UCSD-AML1 (cell line): ENCODE data around the gene TMSB10.

ENCODE experiments used
- DNase-seq: peaks from one replicate; lab custom pipeline; 2025; ENCODE audit not compliant: unreplicated experiment; lab: John Stamatoyannopoulos, UW

The TMSB10 gene

DNA sequence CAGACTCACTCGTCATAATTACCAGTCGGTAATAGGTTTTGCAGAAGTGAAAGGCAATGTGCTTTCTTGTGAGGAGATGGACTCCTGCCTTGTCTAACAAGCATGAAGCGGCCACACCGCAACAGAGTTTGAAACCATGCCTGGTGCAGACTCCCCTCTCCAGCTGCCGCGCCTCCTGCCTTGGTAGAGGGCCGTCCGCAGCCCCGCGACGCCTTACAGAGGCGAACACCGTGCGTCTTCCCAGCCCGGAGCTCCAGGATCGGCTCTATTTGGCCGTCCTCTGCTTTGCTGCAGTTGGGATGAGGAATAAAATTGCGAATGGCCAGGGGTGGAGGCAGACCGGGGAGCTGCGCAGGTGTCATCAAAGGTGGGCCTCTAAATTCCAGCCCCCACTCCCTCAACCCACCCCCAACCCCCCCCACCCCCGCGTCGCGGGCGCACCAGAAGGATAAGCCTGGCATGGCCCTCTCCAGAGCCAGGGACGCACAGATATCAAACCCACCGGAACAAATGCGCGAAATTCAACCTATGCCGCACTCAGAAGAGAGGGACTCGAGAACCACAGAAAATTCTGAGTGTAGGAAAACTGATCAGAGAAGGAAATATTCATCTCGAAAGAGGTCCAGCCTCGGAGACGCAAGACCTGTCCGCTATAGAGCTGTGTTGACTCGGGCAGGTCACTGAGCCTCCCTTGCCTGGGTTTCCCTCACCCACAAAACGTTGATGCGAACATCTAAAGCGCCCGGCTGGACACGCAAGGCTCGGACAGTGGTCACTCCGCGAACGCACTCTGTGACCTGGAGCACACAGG, 25.7 kb upstream of the TMSB10 start:
- no peak for DNase-seq

DNA sequence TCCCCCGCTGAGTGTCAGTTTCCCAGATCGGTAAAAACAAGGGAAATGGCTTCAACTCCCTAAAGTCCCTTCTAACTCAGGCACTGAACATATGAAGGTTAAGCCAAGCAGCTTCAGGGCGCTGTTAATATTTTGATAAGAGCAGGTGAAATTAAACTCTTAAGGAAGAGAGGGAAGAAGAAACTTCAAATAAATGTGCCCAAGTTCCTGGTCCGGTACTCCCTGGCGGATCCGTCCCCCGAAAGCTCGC, 25.1 kb upstream of the TMSB10 start:
- DNase-seq: no peak

DNA sequence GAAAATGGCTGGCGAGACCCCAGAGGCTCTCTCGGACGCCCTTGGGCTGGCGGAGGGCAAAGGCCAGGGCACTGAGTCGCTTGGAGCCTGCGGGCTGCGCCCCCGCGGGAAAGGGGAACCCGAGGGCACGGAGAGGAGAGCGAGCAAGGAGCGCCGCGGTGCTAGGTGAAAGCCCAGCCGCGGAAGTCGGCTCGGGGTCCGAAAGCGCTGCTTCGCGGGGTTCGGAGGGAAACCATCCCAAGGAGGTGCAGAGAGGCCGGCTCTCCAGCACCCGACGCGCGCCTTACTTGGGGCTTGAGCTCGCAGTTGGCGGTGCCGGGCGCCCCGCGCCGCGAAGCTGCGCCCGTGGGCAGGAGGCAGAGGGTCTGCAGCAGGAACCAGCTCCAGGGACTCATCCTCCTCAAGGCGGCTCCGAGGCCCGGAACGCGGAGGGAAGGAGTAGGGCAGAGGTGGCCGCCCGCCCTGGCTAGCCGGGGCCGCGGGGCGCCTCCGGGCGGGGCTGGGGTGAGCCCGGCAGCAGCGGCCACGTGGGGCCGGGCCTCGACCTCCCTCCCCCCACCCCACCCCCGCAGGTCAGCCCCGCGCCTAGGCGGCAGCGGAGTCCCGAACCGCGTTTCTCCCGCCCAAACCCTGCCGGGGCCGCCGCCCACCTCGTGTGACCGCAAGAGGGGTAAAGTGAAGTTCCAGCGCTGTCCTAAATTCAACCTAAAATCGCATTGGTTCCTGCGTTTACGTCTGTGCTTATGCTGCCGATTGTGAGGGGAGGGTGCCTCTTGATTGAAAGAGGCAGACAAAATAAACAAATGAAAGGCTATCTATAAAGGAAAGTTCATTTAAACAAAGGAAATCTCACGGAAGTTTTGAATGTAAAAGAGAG, 24.6 kb upstream of the TMSB10 start, which contains the start of gene TRABD2A:
TRABD2A (minus strand) TSS at position 440 of the 877 bp plus-strand sequence; CDS start at position 395, 45 bp downstream.
- DNase-seq: no peak

DNA sequence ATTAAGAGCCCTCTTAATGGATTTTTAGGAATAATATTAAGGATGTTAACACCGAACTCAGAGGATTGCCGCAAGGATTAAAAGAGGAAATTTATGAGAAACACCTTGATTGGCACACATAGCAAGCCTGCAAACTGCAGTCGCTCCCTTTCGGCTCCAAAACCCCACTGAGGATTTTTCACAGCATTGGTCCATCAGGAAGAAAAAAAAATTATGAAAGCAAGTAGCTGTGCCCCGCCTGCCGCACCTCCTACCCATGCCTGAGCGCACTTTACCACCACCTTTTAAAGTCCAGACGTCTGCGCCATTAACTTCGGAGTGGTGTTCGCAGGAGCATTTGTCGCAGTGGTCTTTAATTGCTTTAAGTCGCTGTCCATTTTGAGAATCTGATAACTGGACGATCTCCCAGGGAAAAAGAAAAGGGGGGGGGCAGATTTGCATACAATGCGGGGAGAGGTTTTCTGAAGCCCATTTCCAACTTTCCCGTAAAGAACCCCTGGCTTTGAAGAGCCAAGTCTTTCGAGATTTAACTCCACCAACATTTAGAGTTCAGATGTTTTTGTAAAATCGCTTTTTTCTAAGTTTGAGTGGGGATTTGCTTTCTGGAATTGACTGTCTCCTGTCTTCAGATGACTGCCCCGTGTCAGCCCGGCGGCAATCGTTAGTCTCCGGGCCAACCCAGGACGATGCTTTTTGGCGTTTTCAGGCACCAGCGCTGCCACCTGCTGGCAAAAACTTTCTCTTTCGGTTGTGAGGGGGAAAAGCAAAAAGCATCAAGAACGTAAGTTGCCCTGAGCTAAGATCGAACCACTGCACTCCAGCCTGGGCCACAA, 23.7 kb upstream of the TMSB10 start:
- DNase-seq: peak; percentile 72

DNA sequence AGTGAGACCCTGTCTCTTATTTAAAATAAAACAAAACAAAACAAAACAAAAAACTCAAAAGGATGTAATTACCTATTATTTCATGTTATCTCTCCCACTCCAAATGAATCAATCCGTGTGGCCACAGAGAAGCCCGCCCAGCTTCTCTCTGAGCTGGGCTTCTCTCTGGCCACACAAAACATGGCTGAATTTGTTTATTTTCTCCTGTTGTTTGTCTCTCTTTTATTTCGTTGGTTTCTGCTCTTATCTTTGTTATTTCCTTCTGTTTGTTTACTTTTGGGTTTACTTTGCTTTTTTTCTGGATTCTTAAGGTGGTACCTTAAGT, 23.1 kb upstream of the TMSB10 start:
- no peak for DNase-seq

DNA sequence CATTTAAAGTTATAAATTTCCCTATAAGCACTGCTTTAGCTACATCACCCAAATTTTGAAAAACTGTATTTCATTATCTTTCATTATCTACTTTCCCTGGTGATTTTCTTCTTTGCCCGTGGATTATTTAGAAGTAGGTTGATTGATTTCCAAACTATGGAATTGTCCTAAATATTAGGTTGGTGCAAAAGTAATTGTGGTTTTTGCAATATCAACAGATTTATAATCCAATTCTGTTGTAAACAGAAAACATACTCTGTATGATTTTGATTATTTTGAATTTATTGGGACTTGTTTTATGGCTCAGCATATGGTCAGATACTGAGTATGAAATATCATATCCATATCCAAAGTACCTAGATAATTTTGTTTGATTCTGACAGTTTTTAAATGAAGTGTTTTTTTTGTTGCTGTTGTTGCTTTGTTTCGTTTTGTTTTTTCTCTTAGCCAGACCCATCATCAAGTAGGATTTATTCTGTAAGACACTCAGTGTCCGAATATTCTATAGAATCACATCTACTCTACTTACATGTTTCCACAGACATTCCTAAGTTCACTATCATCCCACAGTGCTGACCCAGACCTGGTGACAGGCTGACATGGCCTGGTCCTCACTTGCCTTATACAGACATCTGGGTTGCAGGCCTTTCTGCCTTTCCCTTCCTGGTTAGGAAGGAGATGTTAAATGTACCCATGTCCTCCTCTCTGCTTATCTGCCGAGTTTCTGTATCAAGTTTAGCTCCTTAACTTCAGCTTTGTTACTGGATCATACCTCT, 22.5 kb upstream of the TMSB10 start:
- DNase-seq: no peak

DNA sequence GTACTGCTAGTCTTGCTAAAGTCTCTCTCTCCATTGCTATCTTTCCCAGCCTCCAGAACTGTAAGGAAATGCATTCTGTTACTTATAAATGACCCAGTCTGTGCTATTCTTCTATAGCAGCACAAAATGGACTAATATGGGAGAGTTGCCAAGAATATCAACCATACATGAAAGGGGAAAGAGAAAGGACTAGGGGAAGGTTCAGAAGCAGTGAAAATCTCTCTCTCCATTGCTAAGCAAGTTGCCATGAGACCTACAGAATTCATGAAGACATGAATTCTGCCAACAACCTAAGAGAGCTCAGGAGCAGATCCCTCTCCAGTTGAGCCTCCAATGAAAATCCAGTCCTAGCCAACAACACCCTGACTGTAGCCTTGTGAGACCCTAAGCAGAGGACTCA, 21.0 kb upstream of the TMSB10 start:
- no peak for DNase-seq

DNA sequence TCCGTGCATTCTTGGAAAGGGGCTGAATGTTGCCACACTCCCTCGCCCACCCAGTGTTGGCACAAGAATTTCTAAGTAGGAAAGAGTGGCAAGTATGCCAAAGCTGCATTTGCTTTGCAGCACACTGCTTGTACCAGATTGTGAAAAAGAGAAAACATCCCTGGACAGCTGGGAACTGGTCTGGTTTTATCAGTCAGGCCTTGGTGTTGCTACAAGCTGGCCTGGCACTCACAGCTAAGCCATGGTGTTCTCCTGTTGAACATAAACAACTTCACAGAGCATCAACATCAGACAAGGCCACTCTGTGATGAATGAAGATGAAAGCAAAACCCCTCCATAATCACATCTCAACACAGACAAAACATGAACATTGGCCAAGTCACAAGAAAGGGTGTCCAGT, 20.3 kb upstream of the TMSB10 start:
- no peak for DNase-seq

DNA sequence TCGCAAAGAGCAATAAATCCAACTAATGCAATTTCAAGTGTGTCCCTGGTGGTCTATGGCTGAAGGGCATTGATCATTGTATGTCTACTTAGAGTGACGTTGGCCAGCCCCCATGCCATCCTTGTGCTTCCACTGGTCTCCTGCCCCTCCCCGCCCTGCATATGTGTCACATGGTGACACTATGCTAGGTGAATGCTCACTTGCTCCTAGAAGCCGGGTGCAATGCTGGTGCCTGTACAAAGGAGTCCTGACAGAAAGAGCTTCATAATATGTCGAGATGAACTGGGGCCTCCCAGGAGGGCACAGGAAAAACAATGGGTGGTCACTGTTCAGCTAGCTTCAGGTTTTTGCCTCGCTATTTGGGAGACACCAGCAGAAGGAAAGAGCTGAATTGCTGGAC, 18.7 kb upstream of the TMSB10 start:
- DNase-seq: no peak

DNA sequence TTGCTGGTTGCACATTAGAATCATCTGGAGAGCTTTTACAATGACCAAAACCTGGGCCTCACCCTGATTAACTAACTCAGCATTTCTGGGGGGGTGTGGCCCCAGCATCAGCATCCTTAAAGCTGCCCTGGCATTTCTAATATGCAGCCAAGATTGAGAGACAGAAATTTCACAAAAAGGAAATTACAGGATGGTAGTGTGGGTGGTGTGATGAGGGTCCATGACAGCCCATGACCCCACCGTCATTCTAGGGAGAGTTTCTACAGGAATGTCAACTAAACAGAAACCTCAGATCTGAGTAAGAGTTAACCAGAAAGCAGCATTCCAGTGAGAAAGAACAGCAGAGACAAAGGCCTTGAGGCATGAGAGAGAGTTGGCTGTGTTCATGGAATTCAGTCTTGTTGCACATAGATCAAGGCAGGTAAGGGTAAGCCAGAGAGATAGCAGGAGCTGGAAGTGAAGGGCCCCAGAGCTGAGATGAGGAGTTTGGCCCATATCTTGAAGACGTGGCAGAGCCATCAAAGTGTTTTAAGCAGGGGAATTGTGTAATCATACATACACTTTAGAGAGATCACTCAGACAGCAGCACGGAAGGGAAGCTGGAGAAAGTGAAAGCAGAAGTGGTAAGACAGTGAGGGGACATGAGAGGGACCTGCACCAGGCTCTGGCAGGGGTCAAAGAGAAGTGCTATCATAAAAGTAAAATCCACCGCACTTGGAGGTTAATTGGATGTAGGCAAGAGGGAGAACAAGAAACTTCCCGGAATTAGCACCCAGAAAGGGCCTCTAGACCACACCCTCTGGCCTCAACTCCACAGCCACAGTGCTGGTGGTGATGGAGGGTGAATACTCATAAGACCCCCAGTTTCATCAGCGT, 16.8 kb upstream of the TMSB10 start:
- DNase-seq: peak; percentile 50

DNA sequence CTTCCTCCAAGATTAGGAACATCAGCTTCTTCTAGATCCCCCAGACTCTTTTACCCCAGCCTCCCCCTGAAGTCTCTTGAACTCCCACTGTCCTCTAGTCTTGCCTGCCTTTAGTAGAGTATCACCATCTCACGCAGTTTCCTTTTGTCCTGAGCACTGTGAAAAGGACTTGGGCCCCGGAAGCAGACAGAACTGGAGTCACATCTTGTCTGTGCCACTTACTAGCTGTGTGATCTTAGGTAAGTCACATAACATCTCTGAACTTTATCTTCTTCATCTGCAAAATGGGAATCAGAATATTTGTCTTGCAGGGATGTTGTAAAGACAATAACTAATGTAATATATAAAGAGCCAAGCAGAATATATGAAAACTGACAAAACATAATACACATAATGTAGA, 16.1 kb upstream of the TMSB10 start:
- DNase-seq: no peak

DNA sequence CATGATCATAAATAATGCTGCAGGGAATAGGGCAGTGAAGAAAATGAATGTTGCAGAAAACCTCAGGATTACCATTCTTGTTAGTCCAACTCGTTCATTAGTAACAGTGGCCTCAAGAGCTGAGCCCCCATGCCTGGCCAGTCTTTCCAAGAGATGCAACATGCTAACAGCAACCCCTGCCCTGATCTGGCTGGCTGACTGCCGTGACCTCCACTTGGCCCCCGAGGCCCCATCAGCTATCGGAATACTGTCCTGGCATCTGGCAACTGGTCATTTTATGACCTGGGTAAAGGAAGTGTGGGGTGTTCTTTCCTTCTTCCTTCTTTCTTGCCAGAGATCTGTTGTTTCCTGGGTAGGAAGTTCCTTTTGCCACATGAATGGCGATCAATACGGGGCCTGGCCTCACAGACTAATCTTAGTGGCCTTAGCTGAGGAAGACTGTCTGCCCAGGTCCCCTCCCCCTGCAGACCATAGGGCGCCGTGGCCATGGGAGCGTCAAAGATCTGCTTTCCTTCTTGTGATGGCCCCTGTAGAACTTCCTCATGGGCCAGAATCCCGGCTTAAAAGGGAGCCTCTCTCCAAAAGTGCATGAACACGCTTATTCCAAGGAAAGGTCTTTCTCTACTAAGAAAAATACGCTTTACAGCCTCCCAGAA, 14.0 kb upstream of the TMSB10 start:
- DNase-seq: peak; percentile 47

DNA sequence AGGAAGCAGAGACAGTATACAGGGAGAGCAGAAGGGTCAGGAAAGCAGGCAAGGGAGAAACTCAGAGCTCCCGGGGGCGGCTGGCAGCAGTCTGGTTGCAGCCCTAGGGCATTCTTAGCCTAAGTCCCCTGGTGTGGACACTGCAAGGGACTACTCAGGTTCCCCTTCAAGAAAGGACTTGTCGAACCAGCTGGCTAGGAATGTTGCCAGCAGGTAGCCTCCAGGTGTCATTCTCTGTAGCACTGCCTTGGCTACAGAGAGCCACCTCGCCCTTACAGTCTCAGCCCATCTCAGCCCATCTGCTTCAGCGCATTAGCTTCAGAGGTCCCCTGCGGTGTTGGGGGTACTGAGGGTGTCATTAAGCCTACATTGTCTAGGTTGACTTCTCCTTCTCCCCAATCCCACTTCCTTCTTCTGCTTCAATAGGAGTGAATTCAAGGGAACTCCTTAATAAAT, 11.3 kb upstream of the TMSB10 start:
- no peak for DNase-seq

DNA sequence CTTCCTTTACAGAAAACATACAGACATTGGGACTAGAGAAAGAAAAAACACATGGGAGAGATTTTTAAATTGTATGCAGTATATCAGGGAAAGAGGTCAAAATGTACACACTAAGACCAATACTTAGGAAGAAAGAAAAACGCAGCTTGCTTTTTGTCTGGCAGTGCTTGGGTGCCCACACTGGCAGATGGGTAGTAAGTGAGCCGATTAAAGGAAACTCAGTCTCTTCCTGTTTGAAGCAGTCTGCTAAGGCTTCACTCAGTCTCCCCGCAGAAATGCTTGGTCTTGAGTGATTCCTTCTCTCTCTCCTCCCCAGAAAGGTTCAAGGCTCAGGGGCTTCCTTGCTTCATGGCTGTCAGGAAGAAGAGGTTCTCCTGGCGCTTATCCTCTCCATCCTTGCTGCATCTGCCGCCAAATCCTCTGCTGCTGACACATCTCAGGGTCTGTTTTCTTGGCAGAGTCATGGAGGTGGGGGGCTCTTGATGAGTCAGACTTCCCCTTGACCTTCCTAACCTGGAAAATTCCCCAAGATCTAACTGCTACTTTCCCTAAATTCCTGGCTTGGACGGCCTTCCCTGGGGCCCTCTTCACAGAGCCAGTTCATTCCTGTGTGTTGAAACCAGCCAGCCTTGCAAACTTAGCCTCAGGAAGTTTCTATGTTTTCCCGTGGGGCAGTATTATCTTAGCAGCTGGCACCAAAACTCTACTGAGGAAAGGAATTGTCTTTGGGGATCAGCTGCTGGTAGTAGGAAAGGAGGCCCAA, 10.5 kb upstream of the TMSB10 start:
- peak; percentile 31 for DNase-seq

DNA sequence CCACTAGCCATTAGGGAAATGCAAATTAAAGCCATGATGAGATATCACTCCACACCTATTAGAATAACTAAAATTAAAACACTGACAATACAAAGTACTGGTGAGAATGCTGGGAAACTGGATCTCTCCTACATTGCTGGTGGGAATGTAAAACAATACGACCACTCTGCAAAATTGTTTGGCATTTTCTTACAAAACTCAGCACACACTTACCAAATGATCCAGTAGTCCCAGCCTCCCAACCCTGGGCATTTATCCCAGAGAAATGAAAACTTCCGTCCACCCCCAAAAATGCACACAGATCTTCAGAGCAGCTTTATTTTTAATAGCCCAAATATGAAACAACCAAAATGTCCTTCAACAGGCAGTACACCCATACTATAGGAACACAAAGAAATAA, 8.9 kb upstream of the TMSB10 start:
- DNase-seq: no peak

DNA sequence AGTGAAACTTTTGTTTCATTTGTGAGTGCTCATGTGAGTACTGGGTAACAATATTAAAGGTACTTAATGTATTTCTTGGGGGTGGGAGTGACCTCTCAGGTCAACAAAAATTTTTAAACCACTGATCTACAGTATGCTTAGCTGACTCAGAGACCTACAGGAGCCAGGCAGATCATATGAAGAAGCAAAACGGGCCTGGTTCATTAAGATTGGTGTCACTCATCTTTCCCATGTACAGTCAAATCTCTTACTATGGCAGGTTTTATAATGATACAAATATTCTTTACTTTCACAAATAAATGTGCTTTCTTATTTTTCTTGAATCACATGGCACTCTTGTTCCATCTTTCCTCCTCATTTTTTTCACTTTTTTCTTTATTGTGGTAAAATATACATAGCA, 7.7 kb upstream of the TMSB10 start:
- no peak for DNase-seq

DNA sequence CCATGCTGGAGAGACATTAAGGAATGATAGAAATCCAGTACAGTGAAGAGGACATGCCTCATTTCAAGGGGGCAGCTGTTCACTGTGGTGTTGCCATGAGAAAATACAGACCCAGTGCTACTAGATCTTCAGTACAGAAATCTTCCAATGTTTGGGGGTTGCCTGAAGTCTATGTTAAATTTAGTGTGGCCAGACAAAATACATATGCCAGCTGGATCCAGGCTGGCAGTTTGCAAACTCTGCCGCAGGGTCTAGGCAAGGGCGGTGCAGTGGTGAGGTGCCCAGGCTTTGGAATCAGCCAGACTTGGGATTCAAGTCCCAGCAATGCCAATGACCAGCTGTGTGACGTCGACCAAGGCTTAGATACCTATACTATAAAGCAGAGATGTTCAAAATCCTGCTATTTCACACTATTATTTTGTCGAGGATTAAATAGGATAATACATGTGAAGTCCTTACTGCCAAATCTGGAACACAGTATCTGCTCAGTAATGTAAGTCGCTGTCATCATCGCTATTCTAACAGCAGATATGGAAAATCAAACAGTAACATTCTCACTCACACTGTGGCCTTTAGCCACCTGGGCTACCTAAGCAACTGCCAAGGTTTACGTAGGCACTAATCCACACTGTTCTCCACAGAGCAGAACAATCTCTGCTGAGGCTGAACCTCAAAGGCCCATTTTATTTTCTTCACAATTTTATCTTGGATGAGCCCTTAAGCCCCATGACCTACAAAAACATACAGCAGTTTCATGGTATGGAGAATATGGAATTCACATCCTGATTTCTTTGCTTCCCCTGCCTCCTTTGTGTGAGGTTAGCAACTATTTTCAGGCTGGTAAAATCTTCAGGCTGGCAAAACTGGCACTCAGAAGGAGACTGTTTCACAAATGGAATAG, 5.9 kb upstream of the TMSB10 start:
- no peak for DNase-seq

DNA sequence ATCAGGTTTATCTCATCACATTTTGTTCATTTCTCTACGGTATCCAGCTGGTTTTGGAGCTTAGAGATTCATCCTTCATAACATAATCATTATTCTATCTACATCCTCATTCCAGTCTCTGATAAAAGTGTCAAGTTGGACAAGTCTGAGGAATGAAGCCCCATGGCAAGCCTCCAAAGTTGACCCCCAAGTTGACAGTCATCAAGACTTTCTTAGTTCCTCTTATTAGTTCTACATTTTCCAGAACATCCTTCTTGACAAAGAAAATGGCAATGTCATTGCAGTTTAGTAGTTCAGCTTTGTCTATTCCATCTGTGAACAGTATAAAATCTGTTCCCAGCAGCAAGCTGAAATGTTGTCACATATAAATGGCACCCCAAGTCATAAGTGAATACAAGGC, 4.5 kb upstream of the TMSB10 start:
- no peak for DNase-seq
